H1 (cell line): Measurements from ENCODE around the gene SLC16A8. TPM values are rescaled to one million over a fixed set of nuclear protein-coding genes. Genes with fewer than 3 reads are reported as not detected.

ENCODE experiments used
- ASH2L ChIP-seq: fragments of 200-600, 300-600 bp; sonication (generic); IDR thresholded peaks from one replicate; pipeline ENCODE4 v1.7.1; 2017; ENCODE audit warnings: low read length
- SIN3A ChIP-seq, 2 experiments: IDR thresholded peaks in 1 of 2; conservative IDR thresholded peaks in 1 of 2; 2 replicates each; pipeline ENCODE4 v1.6.1; 2011 to 2012; ENCODE audit warnings: low read length in 2 of 2, improper control_type of control experiment in 1 of 2, low read depth in 1 of 2, mild to moderate bottlenecking in 1 of 2
- polyA plus RNA-seq, 7 experiments: library from polyadenylated mRNA; depleted of rRNA in 3 of 7; stranded (reverse) in 5 of 7; unstranded in 2 of 7; fragments of >200 nt in 5 of 7; fragments of 200-250 nt in 2 of 7; gene quantifications; 1 replicate in 5 of 7; 2 replicates in 1 of 7; 4 replicates in 1 of 7; pipeline versions ENCODE4 v1.2.1 to v1.2.3, GENCODE V29; 2011 to 2013; ENCODE audit warnings: missing spikeins in 2 of 7, mixed read lengths in 2 of 7
- total RNA-seq: library from RNA; stranded (reverse); fragmentation: NEBNext Ultra II Directional; extraction: Animal tissue kit (Norgen Biotek cat#: 25700); gene quantifications from 2 replicates; pipeline ENCODE4 v1.2.1, GENCODE V29; 2021

The SLC16A8 gene
- total and polyA plus RNA-seq, 2 of the 8 experiments (the other 6 are each of a cell fraction or from before 2014, with no cell fraction given), result 0.70 TPM; not detected in 1

- TF ChIP-seq ASH2L (no peak), SIN3A (conservative IDR thresholded peaks at IDR 0.05 in 1 of 2, IDR thresholded peaks at IDR 0.05 in 1 of 2; ENCODE audit: low read depth in 1 of 2, low read length in 2 of 2) (no peak)
These were observed 54.6 kb downstream of the SLC16A8 start (continued) for GRCh38 chr22:38029370-38029769.
